H1 (cell line): ENCODE data around the gene CCR3. TPM values are rescaled to one million over a fixed set of nuclear protein-coding genes. Genes with fewer than 3 reads are reported as not detected.

Source experiments
- ASH2L ChIP-seq: fragments of 200-600, 300-600 bp; sonication (generic); IDR thresholded peaks from one replicate; pipeline ENCODE4 v1.7.1; 2017; ENCODE audit warnings: low read length
- BCL11A ChIP-seq, 2 experiments: IDR thresholded peaks; one replicate each; pipeline ENCODE4 v1.6.1; 2011; ENCODE audit warnings: low read depth in 2 of 2, low read length in 2 of 2, mild to moderate bottlenecking in 2 of 2
- HDAC6 ChIP-seq: IDR thresholded peaks from one replicate; pipeline ENCODE4 v1.7.1; 2012; ENCODE audit warnings: low read depth, mild to moderate bottlenecking, inconsistent platforms, low read length, moderate library complexity
- PHF8 ChIP-seq: fragments of 200-600 bp; sonication (generic); conservative IDR thresholded peaks from 2 replicates; pipeline ENCODE4 v1.7.1; 2012; ENCODE audit warnings: low read depth, mild to moderate bottlenecking, inconsistent platforms, low read length, moderate library complexity
- RFX5 ChIP-seq: IDR thresholded peaks from 2 replicates; pipeline ENCODE4 v1.6.1; 2011; ENCODE audit warnings: low read depth, low read length, improper control_type of control experiment, borderline replicate concordance
- polyA plus RNA-seq, 7 experiments: library from polyadenylated mRNA; depleted of rRNA in 3 of 7; stranded (reverse) in 5 of 7; unstranded in 2 of 7; fragments of >200 nt in 5 of 7; fragments of 200-250 nt in 2 of 7; gene quantifications; 1 replicate in 5 of 7; 2 replicates in 1 of 7; 4 replicates in 1 of 7; pipeline versions ENCODE4 v1.2.1 to v1.2.3, GENCODE V29; 2011 to 2013; ENCODE audit warnings: missing spikeins in 2 of 7, mixed read lengths in 2 of 7
- total RNA-seq: library from RNA; stranded (reverse); fragmentation: NEBNext Ultra II Directional; extraction: Animal tissue kit (Norgen Biotek cat#: 25700); gene quantifications from 2 replicates; pipeline ENCODE4 v1.2.1, GENCODE V29; 2021
- TF ChIP-seq, protein P1 (sequence below): IDR thresholded peaks from 2 replicates; pipeline ENCODE4 v1.6.1; 2012; ENCODE audit warnings: low read length, inconsistent platforms

Gene CCR3
- total and polyA plus RNA-seq, 2 of the 8 experiments (the other 6 are each of a cell fraction or from before 2014, with no cell fraction given) = not detected

GRCh38 chr3:46269556-46269955, 27.3 kb downstream of the CCR3 start (continued):
- TF ChIP-seq ASH2L = no peak
- TF ChIP-seq, protein P1, sequence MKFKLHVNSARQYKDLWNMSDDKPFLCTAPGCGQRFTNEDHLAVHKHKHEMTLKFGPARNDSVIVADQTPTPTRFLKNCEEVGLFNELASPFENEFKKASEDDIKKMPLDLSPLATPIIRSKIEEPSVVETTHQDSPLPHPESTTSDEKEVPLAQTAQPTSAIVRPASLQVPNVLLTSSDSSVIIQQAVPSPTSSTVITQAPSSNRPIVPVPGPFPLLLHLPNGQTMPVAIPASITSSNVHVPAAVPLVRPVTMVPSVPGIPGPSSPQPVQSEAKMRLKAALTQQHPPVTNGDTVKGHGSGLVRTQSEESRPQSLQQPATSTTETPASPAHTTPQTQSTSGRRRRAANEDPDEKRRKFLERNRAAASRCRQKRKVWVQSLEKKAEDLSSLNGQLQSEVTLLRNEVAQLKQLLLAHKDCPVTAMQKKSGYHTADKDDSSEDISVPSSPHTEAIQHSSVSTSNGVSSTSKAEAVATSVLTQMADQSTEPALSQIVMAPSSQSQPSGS = no peak
- TF ChIP-seq PHF8 = no peak
- no peak for TF ChIP-seq RFX5
- TF ChIP-seq BCL11A (IDR thresholded peaks at IDR 0.05; ENCODE audit: low read depth in 2 of 2, low read length in 2 of 2) = no peak
- TF ChIP-seq HDAC6 = no peak
